ENCODE measurements around the gene GRIK5. TPM values are rescaled to one million over a fixed set of nuclear protein-coding genes. Genes with fewer than 3 reads are reported as not detected.

Gene GRIK5
- total and polyA plus RNA-seq, 2 of the 8 experiments (the other 6 are each of a cell fraction or from before 2014, with no cell fraction given), result 17.8 to 42.9 TPM

- TF ChIP-seq EP300 (IDR thresholded peaks at IDR 0.05; ENCODE audit: borderline replicate concordance in 1 of 2, low read depth in 2 of 2, low read length in 2 of 2), result no peak
- TF ChIP-seq SIRT6 (IDR thresholded peaks at IDR 0.05; ENCODE audit: low read length), result no peak
- TF ChIP-seq CHD2 (IDR thresholded peaks at IDR 0.05; ENCODE audit: low read length), result no peak
- no peak for TF ChIP-seq CREB1 (IDR thresholded peaks at IDR 0.05)
Observed at GRCh38 chr19:41971363-41971762, 98.6 kb downstream of the GRIK5 start (continued).
